Effector CD8-positive, alpha-beta T cell (primary cell): ENCODE data around the gene FAM3B.

Source experiments
- DNase-seq: peaks from one replicate; lab custom pipeline; 2025; lab: John Stamatoyannopoulos, UW

The FAM3B gene

DNA sequence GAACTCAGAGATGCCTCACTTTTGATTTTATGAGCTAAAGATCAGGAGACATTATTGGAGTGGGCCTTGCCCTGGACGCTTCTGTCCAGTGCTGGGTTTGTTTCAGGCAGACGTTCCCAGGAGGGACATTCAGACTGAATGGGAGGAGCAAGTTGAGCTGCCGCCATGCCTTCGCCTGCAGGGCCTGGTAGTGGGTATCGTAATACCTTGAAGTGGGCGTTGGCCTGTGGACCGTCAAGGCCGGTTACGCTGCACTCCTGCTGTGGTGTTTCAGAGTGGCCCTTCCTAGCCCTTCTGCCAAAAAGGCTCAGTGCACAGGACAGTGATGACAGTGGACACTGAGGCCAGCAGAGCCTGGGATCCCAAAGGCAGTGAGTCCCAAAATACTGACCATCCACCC, 1.6 kb downstream of the FAM3B start:
- no peak for DNase-seq

GRCh38 chr21:41319273-41319672, 2.7 kb downstream of the FAM3B start:
- DNase-seq, result no peak

DNA sequence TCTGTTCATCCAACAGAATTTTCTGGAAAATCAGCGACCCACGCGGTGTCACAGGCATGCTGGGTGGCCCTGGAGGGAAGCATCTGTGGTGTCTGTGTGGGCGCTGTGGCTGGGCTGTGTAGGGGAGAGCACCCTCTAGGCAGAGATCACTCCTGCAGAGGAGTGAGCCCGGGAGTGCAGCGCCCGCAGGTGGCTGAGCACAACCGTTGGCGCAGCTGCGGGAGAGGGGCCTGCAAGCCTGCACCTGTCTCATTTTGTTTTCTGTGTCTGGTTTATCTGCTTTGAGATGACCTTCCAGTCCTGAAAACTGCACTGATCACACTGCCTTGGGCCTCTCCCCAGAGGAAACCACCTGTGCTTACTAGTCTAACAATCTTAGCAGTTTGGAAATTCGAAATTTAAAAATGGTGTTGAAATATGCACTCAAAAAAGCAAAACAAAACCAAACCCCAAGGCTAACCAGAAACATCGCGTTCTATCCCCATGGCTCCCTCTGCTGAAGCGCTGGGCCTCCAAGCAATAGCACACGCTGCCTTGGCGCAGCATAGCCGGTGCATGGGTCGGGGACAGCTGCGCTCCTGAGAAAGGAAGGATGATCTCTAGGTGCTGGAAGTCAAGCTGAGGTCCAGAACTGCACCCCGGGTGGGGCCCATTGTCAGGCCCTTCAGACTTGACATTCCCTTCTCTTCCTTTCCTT, 4.8 kb downstream of the FAM3B start:
- DNase-seq, result no peak

- no peak for DNase-seq
These were observed 5.4 kb downstream of the FAM3B start for GRCh38 chr21:41321908-41322495.

GRCh38 chr21:41322496-41323382, 6.1 kb downstream of the FAM3B start:
- DNase-seq, result no peak

- no peak for DNase-seq
These were observed 8.7 kb downstream of the FAM3B start for GRCh38 chr21:41325138-41325912.

DNA sequence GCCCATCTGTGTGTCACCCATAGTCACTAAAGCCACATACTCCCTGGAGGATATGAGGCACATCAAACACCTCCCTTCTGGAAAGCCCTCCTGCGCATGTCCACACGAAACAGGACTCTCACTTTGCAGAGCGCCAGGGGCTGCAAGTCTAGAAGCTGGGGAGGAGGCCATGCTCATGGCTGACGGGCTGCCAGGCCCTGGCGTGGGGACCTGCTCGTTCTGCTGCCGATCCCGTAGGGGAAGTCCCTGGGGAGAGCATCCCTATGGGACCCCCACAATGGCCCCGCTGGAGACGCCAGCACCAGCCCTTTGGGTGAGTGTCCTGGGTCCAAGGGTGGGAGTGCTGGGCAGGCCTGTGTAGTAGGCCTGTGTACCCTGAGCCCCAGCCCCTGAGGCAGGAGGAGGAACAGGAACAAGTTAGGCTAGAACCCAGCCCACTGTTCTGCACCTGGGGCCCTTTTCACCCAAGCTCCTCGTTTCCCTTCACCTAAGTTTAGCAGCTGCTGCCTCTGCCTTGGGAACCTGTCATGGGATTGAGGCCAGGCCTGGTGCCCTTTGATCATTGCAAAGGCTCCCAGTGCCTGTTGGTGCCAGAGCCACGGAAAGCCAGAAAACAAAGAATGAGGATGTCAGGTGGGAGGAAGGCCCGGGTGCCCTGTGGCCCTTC, 9.9 kb downstream of the FAM3B start:
- no peak for DNase-seq

DNA sequence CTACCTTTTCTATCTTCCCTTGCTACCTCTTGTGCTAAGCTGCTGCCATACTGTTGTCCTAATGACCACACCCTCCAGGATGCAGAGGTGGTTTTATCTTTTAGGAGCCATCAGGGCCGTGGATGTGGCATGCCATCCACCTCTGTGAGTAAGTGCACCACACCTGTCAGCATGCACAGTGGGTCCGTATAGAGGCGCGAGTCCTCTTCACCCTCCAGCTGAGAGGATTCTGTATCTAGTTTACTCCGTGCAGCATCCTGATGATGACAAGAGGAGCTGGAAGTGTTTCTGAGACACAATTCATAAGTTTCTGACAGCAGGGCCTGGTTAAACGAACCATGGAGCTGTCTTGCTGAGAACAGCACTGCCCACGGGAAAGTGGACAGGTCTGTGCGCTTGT, 11.2 kb downstream of the FAM3B start:
- no peak for DNase-seq

DNA sequence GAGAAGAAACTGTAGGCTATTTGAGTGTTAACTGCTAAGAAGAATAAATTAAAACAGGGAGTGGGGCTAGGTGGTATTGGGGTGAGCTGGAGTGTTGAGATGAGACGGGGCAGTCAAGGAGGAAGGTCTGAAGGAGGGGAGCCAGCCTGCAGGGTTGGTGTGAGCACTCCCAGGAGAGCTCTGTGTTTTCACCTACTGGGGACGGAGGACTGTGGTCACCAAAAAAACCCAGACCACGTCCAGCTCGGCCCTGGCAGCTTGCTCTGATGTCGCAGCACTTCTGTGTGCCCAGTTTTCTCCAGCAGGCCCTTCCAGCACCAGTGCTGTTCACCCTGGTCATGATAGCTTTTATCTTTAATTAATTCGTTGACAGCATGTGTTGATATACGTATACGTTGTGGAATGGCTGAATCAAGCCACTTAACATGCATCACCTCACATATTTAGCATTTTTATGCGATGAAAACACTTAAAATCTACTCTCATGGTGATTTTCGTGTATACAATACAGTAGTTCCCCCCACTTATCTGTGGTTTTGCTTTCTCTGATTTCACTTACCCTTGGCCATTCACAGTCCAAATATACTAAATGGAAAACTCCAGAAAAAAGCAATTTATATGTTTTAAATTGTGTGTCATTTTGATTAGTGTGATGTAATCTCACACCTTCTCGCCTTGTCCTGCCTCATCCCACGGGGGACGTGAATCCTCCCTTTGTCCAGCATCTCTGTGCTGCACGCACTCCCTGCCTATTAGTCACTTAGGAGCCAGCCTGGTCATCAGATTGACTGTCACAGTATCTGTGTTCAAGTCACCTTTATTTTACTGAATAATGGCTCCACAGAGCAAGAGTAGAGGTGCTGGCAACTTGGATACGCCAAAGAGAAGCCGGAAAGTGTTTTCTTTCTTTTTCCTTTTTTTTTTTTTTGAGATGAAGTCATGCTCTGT, 12.3 kb downstream of the FAM3B start:
- no peak for DNase-seq

DNA sequence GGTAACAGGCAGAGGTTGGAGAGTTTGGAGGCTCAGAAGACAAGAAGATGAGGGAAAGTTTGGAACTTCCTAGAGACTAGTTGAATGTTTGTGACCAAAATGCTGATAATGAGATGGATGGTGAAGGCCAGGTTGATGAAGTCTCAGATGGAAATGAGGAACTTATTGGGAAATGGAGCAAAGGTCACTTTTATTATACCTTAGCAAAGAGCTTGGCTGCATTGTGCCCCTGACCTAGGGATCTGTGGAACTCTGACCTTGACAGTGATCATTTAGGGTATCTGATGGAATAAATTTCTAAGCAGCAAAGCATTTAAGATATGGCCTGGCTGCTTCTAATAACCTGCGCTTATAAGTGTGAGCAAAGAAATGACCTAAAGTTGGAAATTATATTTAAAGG, 17.2 kb downstream of the FAM3B start:
- no peak for DNase-seq

DNA sequence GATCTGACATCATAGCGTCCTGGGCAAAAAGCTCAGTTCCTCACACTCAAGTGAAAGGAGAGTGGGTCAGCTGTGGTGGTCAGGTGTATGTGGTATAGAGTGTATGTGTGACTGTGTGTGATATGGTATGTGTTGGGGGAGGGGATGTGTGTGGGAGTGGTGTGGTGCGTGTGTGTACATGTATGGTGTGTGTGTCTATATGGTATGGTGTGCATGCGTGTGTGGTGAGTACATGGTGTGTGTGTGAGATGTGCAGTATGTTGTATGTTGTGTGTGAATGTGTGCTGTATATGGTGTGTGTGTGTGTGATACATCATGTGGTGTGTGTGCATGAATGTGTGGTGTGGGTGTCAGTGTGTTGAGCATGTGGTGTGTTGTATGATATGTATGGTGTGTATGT, 20.9 kb downstream of the FAM3B start:
- no peak for DNase-seq

DNA sequence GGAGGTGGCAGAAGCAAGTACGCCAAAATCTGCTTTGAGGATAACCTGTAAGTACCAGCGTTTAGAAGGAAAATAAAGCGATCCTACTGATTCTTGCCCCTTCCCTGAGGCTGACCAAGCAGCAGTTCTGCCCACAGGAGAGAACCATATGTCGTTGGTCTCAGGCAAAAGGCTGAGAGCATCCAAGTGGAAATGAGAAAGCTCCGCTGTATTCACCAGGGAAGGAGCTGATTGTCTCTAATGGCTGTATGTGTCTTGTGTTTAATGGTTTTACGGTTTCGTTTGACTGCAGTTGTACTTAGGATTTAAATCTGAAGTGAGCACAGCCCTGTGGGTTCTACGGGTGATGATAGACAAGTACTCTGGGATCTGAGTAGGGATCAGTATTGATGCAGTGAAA, 21.9 kb downstream of the FAM3B start:
- DNase-seq, result no peak

DNA sequence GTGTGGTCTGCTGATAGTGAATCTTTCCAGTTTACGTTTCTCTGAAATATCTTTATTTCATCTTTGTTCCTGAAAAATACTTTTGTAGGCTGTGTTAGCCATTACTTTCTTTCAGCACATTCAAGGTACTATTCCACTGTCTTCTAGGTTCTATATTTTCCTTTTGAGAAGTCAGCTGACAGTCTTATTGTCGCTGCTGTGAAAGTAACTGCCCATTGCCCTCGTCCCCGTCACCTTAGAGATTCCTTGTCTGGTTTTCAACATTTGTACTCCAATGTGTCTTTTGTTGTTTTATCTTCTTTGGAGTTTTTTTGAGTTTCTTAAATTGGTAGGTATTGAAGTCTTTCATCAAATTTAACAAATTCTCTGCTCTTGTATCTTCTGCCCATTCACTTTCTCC, 25.4 kb downstream of the FAM3B start:
- DNase-seq, result no peak

DNA sequence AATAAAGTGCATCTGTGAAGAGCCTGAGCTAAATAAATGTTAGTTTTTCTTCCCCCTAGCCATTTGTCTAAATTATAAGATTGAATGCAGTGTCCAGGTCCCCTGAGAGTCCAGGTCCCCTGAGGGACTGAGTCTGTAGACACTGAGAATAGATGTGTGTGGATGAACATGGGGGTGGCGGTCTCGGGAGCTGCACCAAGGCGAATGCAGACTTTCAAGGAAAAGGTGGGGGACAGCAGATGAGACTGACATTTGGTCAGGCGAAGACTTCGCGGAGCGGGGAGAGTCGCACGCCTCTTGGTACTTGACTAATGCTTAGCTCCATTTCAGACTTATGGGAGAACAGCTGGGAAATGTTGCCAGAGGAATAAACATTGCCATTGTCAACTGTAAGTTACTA, 27.5 kb downstream of the FAM3B start:
- DNase-seq, result no peak

DNA sequence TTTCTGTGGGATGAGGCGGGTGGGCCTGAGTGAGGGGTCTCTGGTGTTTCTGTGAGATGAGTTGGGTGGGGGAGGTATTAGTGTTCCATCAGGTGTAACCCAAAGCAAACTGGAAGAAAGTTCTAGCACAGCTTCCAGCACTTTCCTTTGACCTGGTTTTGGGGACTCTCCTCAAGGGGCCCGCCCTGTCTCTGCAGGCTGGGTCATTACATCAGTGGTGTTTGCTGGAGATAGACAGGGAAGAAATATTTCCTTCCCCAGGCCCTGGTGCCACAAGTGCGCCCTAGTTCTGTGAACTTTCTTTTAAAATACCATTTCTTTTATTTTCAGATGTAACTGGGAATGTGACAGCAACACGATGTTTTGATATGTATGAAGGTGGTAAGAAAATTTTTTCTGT, 28.8 kb downstream of the FAM3B start:
- DNase-seq, result no peak

DNA sequence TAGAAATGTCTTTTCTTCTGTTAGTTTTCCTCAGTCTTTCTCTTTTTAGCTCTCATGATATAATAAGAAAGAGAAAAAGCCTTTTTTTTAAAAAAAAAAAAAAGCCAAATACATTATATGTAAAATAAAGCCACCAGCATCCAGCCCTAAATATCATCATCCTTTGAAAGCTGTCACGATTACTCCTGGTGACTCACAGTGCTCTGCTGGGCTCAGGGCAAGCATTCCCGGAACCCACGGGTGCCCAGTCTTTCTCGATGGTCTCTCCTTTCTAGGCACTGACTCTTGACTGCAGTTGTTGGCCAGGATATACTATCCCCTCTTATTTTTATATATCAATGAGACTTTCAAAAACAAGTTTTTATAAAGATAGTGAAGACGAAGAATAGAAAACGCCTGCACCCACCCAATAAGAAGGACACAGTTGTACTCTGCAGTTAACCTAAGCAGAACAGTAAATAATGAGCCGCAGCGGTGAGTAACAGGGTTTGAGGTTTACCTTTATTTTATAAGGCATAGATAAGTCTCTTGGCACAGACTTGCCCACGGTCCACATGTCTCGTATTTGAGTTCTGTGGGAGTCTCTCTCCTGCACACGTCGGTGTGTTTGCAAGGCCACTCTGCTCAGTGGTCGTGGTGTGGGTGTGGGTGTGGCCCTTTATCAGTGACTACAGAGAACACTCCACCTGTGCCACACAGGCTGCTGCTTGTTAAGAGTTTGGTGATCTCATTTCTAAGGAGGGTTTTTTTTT, 29.5 kb downstream of the FAM3B start:
- no peak for DNase-seq

GRCh38 chr21:41346758-41347157, 30.2 kb downstream of the FAM3B start:
- no peak for DNase-seq

DNA sequence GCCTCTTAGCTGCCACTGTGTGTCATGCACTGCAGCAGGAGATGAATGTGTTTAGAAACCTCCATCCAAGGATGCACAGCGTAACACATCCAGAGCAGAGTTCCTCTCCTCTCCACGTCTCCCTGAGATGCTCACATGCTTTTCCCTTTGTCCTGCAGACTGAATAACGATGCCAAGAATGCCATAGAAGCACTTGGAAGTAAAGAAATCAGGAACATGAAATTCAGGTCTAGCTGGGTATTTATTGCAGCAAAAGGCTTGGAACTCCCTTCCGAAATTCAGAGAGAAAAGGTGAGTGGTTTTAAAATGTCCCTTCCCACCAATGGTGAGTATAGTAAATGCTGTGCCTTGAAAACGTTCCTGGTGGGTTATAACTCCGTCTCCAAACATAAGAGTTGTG, 31.8 kb downstream of the FAM3B start:
- no peak for DNase-seq

GRCh38 chr21:41349126-41349525, 32.5 kb downstream of the FAM3B start:
- DNase-seq, result no peak
